ENCODE results near the gene GORAB. TPM values are rescaled to one million over a fixed set of nuclear protein-coding genes. Genes with fewer than 3 reads are reported as not detected.

The GORAB gene
- total RNA-seq, 1 donor from 2014 or later = 10.3 TPM

- Mint-ChIP-seq H3K27me3 (ENCODE audit: unreplicated experiment) (no peaks in the 10 kb centered on the region), H3K4me3 (ENCODE audit: unreplicated experiment) (no peak overlapping the region), H3K4me1 (ENCODE audit: unreplicated experiment) (no peaks in the 10 kb centered on the region), H3K9me3 (ENCODE audit: unreplicated experiment) (no peaks in the 10 kb centered on the region), H3K27ac (ENCODE audit: unreplicated experiment) (no peak overlapping the region), H3K36me3 (ENCODE audit: low read depth, unreplicated experiment) (no peaks in the 10 kb centered on the region)
- DNase-seq (ENCODE audit: low spot score) = no peak
- TF ChIP-seq CTCF (IDR thresholded peaks at IDR 0.05; ENCODE audit: unreplicated experiment) = no peak
Observed at GRCh38 chr1:170521818-170522217, 10.1 kb upstream of the GORAB start.

GRCh38 chr1:170530972-170531757 is 801 bp upstream of the GORAB start:
- TF ChIP-seq CTCF (IDR thresholded peaks at IDR 0.05; ENCODE audit: unreplicated experiment) = no peak
- Mint-ChIP-seq H3K36me3 (ENCODE audit: low read depth, unreplicated experiment) (no peaks in the 10 kb centered on the region), H3K27ac (ENCODE audit: unreplicated experiment) (no peak overlapping the region), H3K9me3 (ENCODE audit: unreplicated experiment) (no peaks in the 10 kb centered on the region), H3K4me1 (ENCODE audit: unreplicated experiment) (no peaks in the 10 kb centered on the region), H3K4me3 (ENCODE audit: unreplicated experiment) (no peak overlapping the region), H3K27me3 (ENCODE audit: unreplicated experiment) (peaks cover 2% of the 10 kb centered on the region)
- DNase-seq (ENCODE audit: low spot score) = no peak

GRCh38 chr1:170533298-170533697 is 1.3 kb downstream of the GORAB start:
- peaks cover 4% of the 10 kb centered on the region for H3K4me1 Mint-ChIP-seq (ENCODE audit: unreplicated experiment)
- no peaks in the 10 kb centered on the region for H3K9me3 Mint-ChIP-seq (ENCODE audit: unreplicated experiment)
- H3K36me3 Mint-ChIP-seq (ENCODE audit: low read depth, unreplicated experiment) = peaks cover 2% of the 10 kb centered on the region
- H3K4me3 Mint-ChIP-seq (ENCODE audit: unreplicated experiment) = no peak overlapping the region
- H3K27me3 Mint-ChIP-seq (ENCODE audit: unreplicated experiment) = peaks cover 2% of the 10 kb centered on the region
- no peak for TF ChIP-seq CTCF (IDR thresholded peaks at IDR 0.05; ENCODE audit: unreplicated experiment)
- DNase-seq (ENCODE audit: low spot score) = no peak
- H3K27ac Mint-ChIP-seq (ENCODE audit: unreplicated experiment) = no peak overlapping the region

GRCh38 chr1:170534626-170535147 is 2.7 kb downstream of the GORAB start:
- no peak overlapping the region for H3K27ac Mint-ChIP-seq (ENCODE audit: unreplicated experiment)
- no peaks in the 10 kb centered on the region for H3K9me3 Mint-ChIP-seq (ENCODE audit: unreplicated experiment)
- H3K4me1 Mint-ChIP-seq (ENCODE audit: unreplicated experiment) = peaks cover 4% of the 10 kb centered on the region
- DNase-seq (ENCODE audit: low spot score) = no peak
- no peak overlapping the region for H3K4me3 Mint-ChIP-seq (ENCODE audit: unreplicated experiment)
- H3K36me3 Mint-ChIP-seq (ENCODE audit: low read depth, unreplicated experiment) = peaks cover 2% of the 10 kb centered on the region
- no peak for TF ChIP-seq CTCF (IDR thresholded peaks at IDR 0.05; ENCODE audit: unreplicated experiment)
- no peaks in the 10 kb centered on the region for H3K27me3 Mint-ChIP-seq (ENCODE audit: unreplicated experiment)

- Mint-ChIP-seq H3K27ac (ENCODE audit: unreplicated experiment) (no peak overlapping the region), H3K4me1 (ENCODE audit: unreplicated experiment) (peaks cover 4% of the 10 kb centered on the region), H3K27me3 (ENCODE audit: unreplicated experiment) (no peaks in the 10 kb centered on the region), H3K36me3 (ENCODE audit: low read depth, unreplicated experiment) (peaks cover 5% of the 10 kb centered on the region), H3K9me3 (ENCODE audit: unreplicated experiment) (no peaks in the 10 kb centered on the region), H3K4me3 (ENCODE audit: unreplicated experiment) (no peak overlapping the region)
- no peak for TF ChIP-seq CTCF (IDR thresholded peaks at IDR 0.05; ENCODE audit: unreplicated experiment)
- no peak for DNase-seq (ENCODE audit: low spot score)
Observed at GRCh38 chr1:170535418-170535817, 3.5 kb downstream of the GORAB start.
